ENCODE measurements around the gene RFTN1.

GRCh38 chr3:16471897-16472296 lies 41.6 kb downstream of the RFTN1 start:
- TF ChIP-seq CTCF (conservative IDR thresholded peaks at IDR 0.05 in 1 of 2, IDR thresholded peaks at IDR 0.05 in 1 of 2; ENCODE audit: low read depth in 1 of 2, low read length in 2 of 2) = no peak
- no peak for TF ChIP-seq EZH2 (IDR thresholded peaks at IDR 0.05; ENCODE audit: low read length, missing control alignments)
